Ovary (tissue), 3 donors: ENCODE results near the gene PLXNA2.

Experiments used
- EP300 ChIP-seq: sonication (generic); formaldehyde crosslinking; IDR thresholded peaks from one replicate; pipeline ENCODE4 v1.6.1; 2017; ENCODE audit warnings: antibody characterized with exemption
- POLR2A ChIP-seq: fragments of 450-650 bp; IDR thresholded peaks from one replicate; pipeline ENCODE4 v1.6.1; 2017; ENCODE audit warnings: antibody characterized with exemption, mild to moderate bottlenecking, moderate library complexity
- TF ChIP-seq, protein P1 (sequence below), 3 donors: fragments of 450-650 bp in 2 of 3; fragments of 200-600 bp in 1 of 3; IDR thresholded peaks; one replicate each; pipeline versions ENCODE4 v1.5.1 to v1.8.0; 2016 to 2022; ENCODE audit warnings: antibody characterized with exemption in 3 of 3, mild to moderate bottlenecking in 1 of 3
- donor health status: DM: no; HTN: no; CAD: no.

DNA sequence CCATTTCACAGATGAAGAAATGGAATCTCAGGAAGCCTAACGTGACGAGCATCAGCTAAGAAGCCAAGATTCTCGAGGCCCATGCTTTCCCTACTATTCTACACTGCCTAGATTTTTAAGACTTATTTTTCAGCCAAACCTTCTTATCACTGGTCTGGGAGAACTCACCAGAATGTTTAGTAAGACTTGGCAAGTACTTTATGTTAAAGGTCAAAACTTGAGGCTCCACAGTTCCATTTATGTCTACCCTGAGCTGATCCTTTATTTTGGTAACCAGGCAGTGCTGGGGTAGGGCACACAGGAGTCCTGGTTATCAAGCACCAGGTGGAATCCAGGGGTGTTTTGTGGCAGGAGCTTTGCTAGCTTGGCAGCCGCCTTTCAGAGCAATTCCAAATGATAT lies 16.8 kb downstream of the PLXNA2 start:
- TF ChIP-seq, protein P1, sequence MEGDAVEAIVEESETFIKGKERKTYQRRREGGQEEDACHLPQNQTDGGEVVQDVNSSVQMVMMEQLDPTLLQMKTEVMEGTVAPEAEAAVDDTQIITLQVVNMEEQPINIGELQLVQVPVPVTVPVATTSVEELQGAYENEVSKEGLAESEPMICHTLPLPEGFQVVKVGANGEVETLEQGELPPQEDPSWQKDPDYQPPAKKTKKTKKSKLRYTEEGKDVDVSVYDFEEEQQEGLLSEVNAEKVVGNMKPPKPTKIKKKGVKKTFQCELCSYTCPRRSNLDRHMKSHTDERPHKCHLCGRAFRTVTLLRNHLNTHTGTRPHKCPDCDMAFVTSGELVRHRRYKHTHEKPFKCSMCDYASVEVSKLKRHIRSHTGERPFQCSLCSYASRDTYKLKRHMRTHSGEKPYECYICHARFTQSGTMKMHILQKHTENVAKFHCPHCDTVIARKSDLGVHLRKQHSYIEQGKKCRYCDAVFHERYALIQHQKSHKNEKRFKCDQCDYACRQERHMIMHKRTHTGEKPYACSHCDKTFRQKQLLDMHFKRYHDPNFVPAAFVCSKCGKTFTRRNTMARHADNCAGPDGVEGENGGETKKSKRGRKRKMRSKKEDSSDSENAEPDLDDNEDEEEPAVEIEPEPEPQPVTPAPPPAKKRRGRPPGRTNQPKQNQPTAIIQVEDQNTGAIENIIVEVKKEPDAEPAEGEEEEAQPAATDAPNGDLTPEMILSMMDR (IDR thresholded peaks at IDR 0.05), result no peak
- no peak for TF ChIP-seq POLR2A
- TF ChIP-seq EP300, result no peak
